OCI-LY7 (cell line): ENCODE data around the gene TESK1. TPM values are rescaled to one million over a fixed set of nuclear protein-coding genes. Genes with fewer than 3 reads are reported as not detected.
"Not testable (repeated sequence)": the region's sequence is repeated elsewhere in the genome, so short reads cannot be mapped to it uniquely, and the experiment has no call there.

Experiments
- BruUV-seq: library from RNA; stranded (reverse); fragments of 400-500 nt; replicated peaks from 2 replicates; lab custom pipeline; 2021; lab: Mats Ljungman, UMichigan
- CTCF ChIA-PET: fragments of 300-600 bp; sonication (Branson Sonifier 250); formaldehyde crosslinking; loops from one replicate; lab custom pipeline; 2022; ENCODE audit warnings: antibody characterized with exemption; ENCODE audit not compliant: unreplicated experiment; lab: Charles Lee
- POLR2A ChIA-PET: fragments of 300-600 bp; sonication (Branson Sonifier 250); formaldehyde crosslinking; loops from one replicate; lab custom pipeline; 2022; ENCODE audit warnings: antibody characterized with exemption; lab: Charles Lee
- DNase-seq: peaks from one replicate; pipeline ENCODE4 v3.0.0-alpha.2; 2015; ENCODE audit warnings: low spot score
- H2AFZ ChIP-seq: fragments of 200-600 bp; sonication (generic), shearing (Covaris generic); 2 replicates; pipeline ENCODE4 v1.6.1; 2014; ENCODE audit warnings: mild to moderate bottlenecking, antibody characterized with exemption, low read length, moderate library complexity
- H3K27ac ChIP-seq: fragments of 200-600 bp; sonication (generic); 2 replicates; pipeline ENCODE4 v1.5.1; 2014; ENCODE audit warnings: mixed run types, low read depth, mild to moderate bottlenecking, moderate library complexity, low read length, inconsistent platforms; ENCODE audit not compliant: poor library complexity, severe bottlenecking
- H3K36me3 ChIP-seq: fragments of 200-600 bp; sonication (generic); 2 replicates; pipeline ENCODE4 v1.6.1; 2014; ENCODE audit warnings: mild to moderate bottlenecking, antibody characterized with exemption, low read length, moderate library complexity, mixed read lengths; ENCODE audit not compliant: insufficient read depth
- H3K4me1 ChIP-seq: fragments of 200-600 bp; sonication (generic); 2 replicates; pipeline ENCODE4 v1.5.1; 2014; ENCODE audit warnings: mild to moderate bottlenecking, low read length; ENCODE audit not compliant: insufficient read depth, poor library complexity, severe bottlenecking
- H3K4me2 ChIP-seq: fragments of 200-600 bp; sonication (generic); 2 replicates; pipeline ENCODE4 v1.6.1; 2014; ENCODE audit warnings: mild to moderate bottlenecking, low read length
- H3K4me3 ChIP-seq: fragments of 200-600 bp; sonication (generic); 2 replicates; pipeline ENCODE4 v1.5.1; 2014; ENCODE audit warnings: mild to moderate bottlenecking, low read depth, low read length; ENCODE audit not compliant: poor library complexity, severe bottlenecking
- H3K79me2 ChIP-seq: fragments of 200-600 bp; sonication (generic); 2 replicates; pipeline ENCODE4 v1.6.1; 2016; ENCODE audit warnings: low read depth, mild to moderate bottlenecking, low read length, moderate library complexity, mixed read lengths; ENCODE audit not compliant: insufficient read depth
- H3K9me2 ChIP-seq: fragments of 200-600 bp; sonication (generic); 2 replicates; pipeline ENCODE4 v1.6.1; 2016; ENCODE audit warnings: mild to moderate bottlenecking, low read length, mixed read lengths; ENCODE audit not compliant: insufficient read depth
- H3K9me3 ChIP-seq: fragments of 200-600 bp; sonication (generic); 2 replicates; pipeline ENCODE4 v1.6.1; 2014; ENCODE audit warnings: mild to moderate bottlenecking, mixed run types, low read length, mixed read lengths
- H4K20me1 ChIP-seq: fragments of 200-600 bp; sonication (generic); 2 replicates; pipeline ENCODE4 v1.6.1; 2014; ENCODE audit warnings: mild to moderate bottlenecking, antibody characterized with exemption, low read length, moderate library complexity, mixed read lengths; ENCODE audit not compliant: insufficient read depth
- CTCF ChIP-seq: fragments of 200-600 bp; sonication (generic); conservative IDR thresholded peaks from 2 replicates; pipeline ENCODE4 v1.5.1; 2014; ENCODE audit warnings: mild to moderate bottlenecking, antibody characterized with exemption, low read length, moderate library complexity, mixed read lengths
- EZH2phosphoT487 ChIP-seq: fragments of 200-600 bp; sonication (generic); IDR thresholded peaks from 2 replicates; pipeline ENCODE4 v1.6.1; 2018; ENCODE audit warnings: low read depth, borderline replicate concordance, mild to moderate bottlenecking, mixed run types, antibody characterized with exemption, low read length, moderate library complexity, mixed read lengths
- intact Hi-C: fragments of 100-400 bp; cut with micrococcal nuclease; formaldehyde crosslinking; loops from one replicate; pipeline ENCODE4 v1.10.0; 2022; ENCODE audit not compliant: unreplicated experiment
- total RNA-seq, 2 experiments: library from RNA; depleted of rRNA in 1 of 2; stranded (reverse); fragments of >200 nt in 1 of 2; shearing (Covaris generic) in 1 of 2; gene quantifications; 2 replicates each; pipeline ENCODE4 v1.2.3, GENCODE V29; 2014 to 2022

TESK1 gene
- total RNA-seq, 2 experiments from 2014 or later, result 15.0 to 42.2 TPM

GRCh38 chr9:35639631-35640030 is 34.6 kb downstream of the TESK1 start:
- H3K27ac ChIP-seq, result peak overlapping the region; percentile 72
- BruUV-seq, result no TSS peak

GRCh38 chr9:35640431-35640830 is 35.4 kb downstream of the TESK1 start:
- POLR2A ChIA-PET, result interaction anchor here (0.7 to 3.1 kb wide), 6 partner anchors 9 to 550 kb away, joined by 3 to 17 read pairs (median 4); partner anchors contain the start of genes CCDC107, RMRP and SIT1
- intact Hi-C loops, H3K9me2 ChIP-seq, H3K4me2 ChIP-seq, DNase-seq, BruUV-seq, H2AFZ ChIP-seq, H3K79me2 ChIP-seq, H3K27ac ChIP-seq, CTCF ChIA-PET, H4K20me1 ChIP-seq, H3K4me3 ChIP-seq, H3K9me3 ChIP-seq: not testable (repeated sequence)
- peaks cover 52% of the 10 kb centered on the region for H3K4me1 ChIP-seq
- H3K36me3 ChIP-seq, result peaks cover 37% of the 10 kb centered on the region

More at GRCh38 chr9:35639631-35640030, 34.6 kb downstream of the TESK1 start:
- H3K9me3 ChIP-seq, result peaks cover 9% of the 10 kb centered on the region; the same call in 1 of the 2 replicates
- intact Hi-C loops, result no loop called here
- H3K4me3 ChIP-seq, result no peak overlapping the region
- H3K4me2 ChIP-seq, result peak overlapping the region; percentile 58
- H3K4me1 ChIP-seq, result peaks cover 57% of the 10 kb centered on the region
- ChIA-PET POLR2A (interaction anchor here (0.7 to 3.1 kb wide), 7 partner anchors 8 to 248 kb away, joined by 3 to 17 read pairs (median 6); partner anchors contain the start of genes CCDC107, CD72, RMRP and SIT1), CTCF (interaction anchor here (2.3 kb wide), 1 partner anchor 9 kb away, joined by 5 read pairs; no protein-coding TSS in a partner anchor)
- H3K9me2 ChIP-seq, result no peaks in the 10 kb centered on the region
- peak overlapping the region; percentile 1; the same call in 1 of the 2 replicates for H2AFZ ChIP-seq
- no peak for DNase-seq
- H4K20me1 ChIP-seq, result no peaks in the 10 kb centered on the region
- H3K36me3 ChIP-seq, result peaks cover 36% of the 10 kb centered on the region
- H3K79me2 ChIP-seq, result no peaks in the 10 kb centered on the region
- TF ChIP-seq CTCF (no peak), EZH2phosphoT487 (no peak)

DNA sequence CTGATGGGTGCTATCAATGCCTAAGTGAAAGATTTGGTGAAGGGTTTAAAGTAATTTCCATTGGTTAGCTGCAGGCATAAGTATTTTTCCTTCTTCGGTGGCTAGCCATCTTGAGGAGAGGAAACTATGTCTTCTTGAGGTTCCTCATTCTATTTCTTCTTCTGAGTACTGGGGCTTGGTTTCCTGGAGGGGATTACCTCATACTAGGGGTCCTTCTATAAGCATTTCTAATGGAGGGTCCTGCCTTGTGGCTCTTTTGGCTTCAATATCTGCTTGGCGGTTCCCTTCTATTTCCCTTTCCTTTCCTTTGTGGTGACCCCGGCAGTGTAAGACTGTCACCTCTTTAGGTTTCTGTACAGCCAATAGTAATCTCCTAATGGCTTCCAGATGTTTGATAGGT is 36.4 kb downstream of the TESK1 start:
- POLR2A ChIA-PET, CTCF ChIA-PET, BruUV-seq, DNase-seq, H4K20me1 ChIP-seq, H3K79me2 ChIP-seq, H3K9me3 ChIP-seq, H3K9me2 ChIP-seq, H3K4me2 ChIP-seq, intact Hi-C loops, H2AFZ ChIP-seq, H3K27ac ChIP-seq, H3K4me3 ChIP-seq: not testable (repeated sequence)
- Histone ChIP-seq H3K36me3 (peaks cover 37% of the 10 kb centered on the region), H3K4me1 (peaks cover 52% of the 10 kb centered on the region)
